ENCODE measurements around the gene RHOBTB1. TPM values are rescaled to one million over a fixed set of nuclear protein-coding genes. Genes with fewer than 3 reads are reported as not detected.

RHOBTB1 gene
- total RNA-seq, 2 experiments from 2014 or later = not detected

- H3K4me1 Mint-ChIP-seq (ENCODE audit: low read depth) = peaks cover 14% of the 10 kb centered on the region
- Histone ChIP-seq H3K4me1 (ENCODE audit: insufficient read depth, low read length) (no peaks in the 10 kb centered on the region), H3K36me3 (ENCODE audit: insufficient read depth, low read length) (no peaks in the 10 kb centered on the region), H3K4me3 (ENCODE audit: low read length) (no peak overlapping the region), H3K9me3 (ENCODE audit: control insufficient read depth in 1 of 2, insufficient read depth in 1 of 2, low read length in 2 of 2) (no peaks in the 10 kb centered on the region), H3K27me3 (ENCODE audit: control insufficient read depth in 1 of 2, insufficient read depth in 2 of 2, low read length in 2 of 2) (peaks cover 0 to under 1% of the 10 kb centered on the region in 2 experiments), H3K27ac (ENCODE audit: low read depth in 1 of 2, low read length in 2 of 2) (no peak overlapping the region)
- H3K9me3 Mint-ChIP-seq = no peaks in the 10 kb centered on the region
- H3K4me3 Mint-ChIP-seq = no peak overlapping the region
- TF ChIP-seq, protein P1, sequence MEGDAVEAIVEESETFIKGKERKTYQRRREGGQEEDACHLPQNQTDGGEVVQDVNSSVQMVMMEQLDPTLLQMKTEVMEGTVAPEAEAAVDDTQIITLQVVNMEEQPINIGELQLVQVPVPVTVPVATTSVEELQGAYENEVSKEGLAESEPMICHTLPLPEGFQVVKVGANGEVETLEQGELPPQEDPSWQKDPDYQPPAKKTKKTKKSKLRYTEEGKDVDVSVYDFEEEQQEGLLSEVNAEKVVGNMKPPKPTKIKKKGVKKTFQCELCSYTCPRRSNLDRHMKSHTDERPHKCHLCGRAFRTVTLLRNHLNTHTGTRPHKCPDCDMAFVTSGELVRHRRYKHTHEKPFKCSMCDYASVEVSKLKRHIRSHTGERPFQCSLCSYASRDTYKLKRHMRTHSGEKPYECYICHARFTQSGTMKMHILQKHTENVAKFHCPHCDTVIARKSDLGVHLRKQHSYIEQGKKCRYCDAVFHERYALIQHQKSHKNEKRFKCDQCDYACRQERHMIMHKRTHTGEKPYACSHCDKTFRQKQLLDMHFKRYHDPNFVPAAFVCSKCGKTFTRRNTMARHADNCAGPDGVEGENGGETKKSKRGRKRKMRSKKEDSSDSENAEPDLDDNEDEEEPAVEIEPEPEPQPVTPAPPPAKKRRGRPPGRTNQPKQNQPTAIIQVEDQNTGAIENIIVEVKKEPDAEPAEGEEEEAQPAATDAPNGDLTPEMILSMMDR (IDR thresholded peaks at IDR 0.05) = no peak
- no peak for DNase-seq
- ChIA-PET POLR2A (no interaction called here), CTCF (no interaction called here)
- H3K27ac Mint-ChIP-seq = no peak overlapping the region
- intact Hi-C loops (cut with DNase I, micrococcal nuclease) = no loop called here
- no peaks in the 10 kb centered on the region for H3K36me3 Mint-ChIP-seq (ENCODE audit: low read depth)
- ATAC-seq (ENCODE audit: poor library complexity) = no peak
- peaks cover 3% of the 10 kb centered on the region for H3K27me3 Mint-ChIP-seq
These were observed 32.8 kb downstream of the RHOBTB1 start for GRCh38 chr10:60911216-60911615.

DNA sequence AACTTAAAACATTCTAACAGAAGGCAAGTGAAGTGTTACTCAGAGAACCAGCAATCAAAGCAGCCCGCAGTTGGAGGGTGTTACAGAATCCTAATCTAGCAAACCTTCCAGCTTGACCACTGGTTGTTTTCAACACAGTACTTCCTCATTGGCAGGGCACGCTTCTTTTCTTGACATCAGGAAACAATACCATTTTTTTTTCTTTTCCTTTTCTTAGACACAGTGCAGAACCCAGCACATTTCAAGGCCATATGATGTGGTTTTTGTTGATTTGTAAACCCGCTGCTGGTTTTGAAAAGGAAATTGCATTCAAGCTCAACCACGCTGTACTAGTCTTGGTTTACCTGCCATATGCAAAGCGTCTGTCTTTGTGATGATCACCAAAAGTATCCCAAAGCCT lies 33.4 kb downstream of the RHOBTB1 start:
- no peak for ATAC-seq (ENCODE audit: poor library complexity)
- Histone ChIP-seq H3K4me3 (ENCODE audit: low read length) (no peak overlapping the region), H3K36me3 (ENCODE audit: insufficient read depth, low read length) (no peaks in the 10 kb centered on the region), H3K9me3 (ENCODE audit: control insufficient read depth in 1 of 2, insufficient read depth in 1 of 2, low read length in 2 of 2) (no peaks in the 10 kb centered on the region), H3K27me3 (ENCODE audit: control insufficient read depth in 1 of 2, insufficient read depth in 2 of 2, low read length in 2 of 2) (no peaks in the 10 kb centered on the region), H3K27ac (ENCODE audit: low read depth in 1 of 2, low read length in 2 of 2) (no peak overlapping the region), H3K4me1 (ENCODE audit: insufficient read depth, low read length) (no peaks in the 10 kb centered on the region)
- POLR2A ChIA-PET = no interaction called here
- Mint-ChIP-seq H3K27ac (no peak overlapping the region), H3K4me3 (no peak overlapping the region), H3K9me3 (peaks cover 2% of the 10 kb centered on the region), H3K4me1 (ENCODE audit: low read depth) (peaks cover 14% of the 10 kb centered on the region), H3K27me3 (peaks cover 3% of the 10 kb centered on the region), H3K36me3 (ENCODE audit: low read depth) (no peaks in the 10 kb centered on the region)
- CTCF ChIA-PET = no interaction called here
- TF ChIP-seq, protein P1 (IDR thresholded peaks at IDR 0.05) = no peak
- intact Hi-C loops (cut with DNase I, micrococcal nuclease) = no loop called here
- DNase-seq = no peak

DNA sequence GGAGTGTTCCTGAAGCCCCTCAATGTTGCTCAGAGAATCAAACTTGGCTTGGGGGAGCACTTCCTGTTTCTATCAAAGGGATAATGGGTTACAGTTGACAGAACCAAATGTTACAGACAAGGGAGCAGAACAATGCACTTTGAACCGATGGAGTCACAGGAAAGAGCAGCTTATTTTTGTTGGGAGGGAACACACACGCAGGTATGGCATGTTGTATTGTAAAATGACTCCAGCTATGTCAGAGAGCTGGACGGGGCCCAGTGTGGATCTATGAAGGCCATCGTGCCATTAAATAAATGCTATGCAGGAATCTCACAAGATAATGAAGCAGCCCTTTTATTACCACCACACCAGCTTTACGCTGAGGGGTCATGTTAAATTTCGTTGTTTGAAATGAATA lies 35.1 kb downstream of the RHOBTB1 start:
- no peaks in the 10 kb centered on the region for H3K9me3 ChIP-seq (ENCODE audit: control insufficient read depth in 1 of 2, insufficient read depth in 1 of 2, low read length in 2 of 2)
- H3K27ac ChIP-seq (ENCODE audit: low read depth in 1 of 2, low read length in 2 of 2) = no peak overlapping the region
- H3K36me3 Mint-ChIP-seq (ENCODE audit: low read depth) = no peaks in the 10 kb centered on the region
- no peak overlapping the region for H3K4me3 Mint-ChIP-seq
- H3K27me3 ChIP-seq (ENCODE audit: control insufficient read depth in 1 of 2, insufficient read depth in 2 of 2, low read length in 2 of 2) = no peaks in the 10 kb centered on the region
- H3K36me3 ChIP-seq (ENCODE audit: insufficient read depth, low read length) = no peaks in the 10 kb centered on the region
- TF ChIP-seq, protein P1 (IDR thresholded peaks at IDR 0.05) = no peak
- H3K9me3 Mint-ChIP-seq = peaks cover 2% of the 10 kb centered on the region
- CTCF ChIA-PET = no interaction called here
- H3K27ac Mint-ChIP-seq = no peak overlapping the region
- no peak overlapping the region for H3K4me3 ChIP-seq (ENCODE audit: low read length)
- POLR2A ChIA-PET = no interaction called here
- intact Hi-C loops (cut with DNase I, micrococcal nuclease) = no loop called here
- H3K27me3 Mint-ChIP-seq = peaks cover 8% of the 10 kb centered on the region
- no peaks in the 10 kb centered on the region for H3K4me1 ChIP-seq (ENCODE audit: insufficient read depth, low read length)
- DNase-seq (no peak), ATAC-seq (ENCODE audit: poor library complexity) (no peak)
- peaks cover 14% of the 10 kb centered on the region for H3K4me1 Mint-ChIP-seq (ENCODE audit: low read depth)

Data from CD4-positive, alpha-beta T cell (primary cell).